Stimulated activated CD8-positive, alpha-beta memory T cell treated with anti-CD3 and anti-CD28 coated beads, Interleukin-12 subunit alpha, Interleukin-12 subunit beta, amount 100 ng/mL, for 4 hours (primary cell): ENCODE measurements around the gene RETREG2.
A peak's percentile ranks its signal among the peaks of the same experiment; 100 is the strongest.

Experiments used
- DNase-seq: peaks from one replicate; pipeline ENCODE4 v3.0.0-alpha.2; 2020; ENCODE audit warnings: low read depth

Gene RETREG2

DNA sequence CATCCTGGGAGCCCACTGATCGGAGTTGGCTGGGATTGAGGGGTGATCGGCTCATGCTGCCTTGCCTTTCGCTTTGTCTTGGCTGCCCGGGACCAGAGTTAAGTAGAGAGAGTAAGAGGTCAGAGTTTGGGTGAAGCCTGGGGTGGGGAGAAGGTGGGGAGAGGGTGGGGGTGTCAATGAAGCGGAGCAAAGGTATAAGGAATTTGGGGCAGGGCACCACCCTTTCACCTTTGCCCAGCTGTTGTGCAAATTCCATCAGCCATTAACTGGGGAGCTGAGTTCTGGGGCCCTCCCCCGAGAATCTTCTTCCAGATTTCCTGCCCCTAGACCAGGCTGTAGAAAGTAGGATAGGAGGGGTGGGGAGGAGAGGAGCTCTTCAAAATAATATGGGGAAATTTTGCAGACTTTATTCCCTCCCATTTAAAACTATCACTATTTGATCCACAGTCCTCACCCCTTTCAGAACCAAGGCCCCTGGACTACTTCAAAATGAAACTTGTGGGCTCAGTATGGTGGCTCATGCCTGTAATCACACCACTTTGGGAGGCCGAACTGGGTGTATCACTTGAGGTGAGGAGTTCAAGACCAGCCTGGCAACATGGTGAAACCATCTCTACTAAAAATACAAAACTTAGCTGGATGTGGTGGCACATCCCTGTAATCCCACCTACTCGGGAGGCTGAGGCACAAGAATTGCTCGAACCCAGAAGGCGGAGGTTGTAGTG, 8.0 kb upstream of the RETREG2 start, which contains the start of gene SLC23A3:
Gene SLC23A3, minus strand, starts transcription at position 100 of the 725 bp plus-strand sequence. Its CDS starts 45 bp downstream, at position 55.
- DNase-seq, result no peak

DNA sequence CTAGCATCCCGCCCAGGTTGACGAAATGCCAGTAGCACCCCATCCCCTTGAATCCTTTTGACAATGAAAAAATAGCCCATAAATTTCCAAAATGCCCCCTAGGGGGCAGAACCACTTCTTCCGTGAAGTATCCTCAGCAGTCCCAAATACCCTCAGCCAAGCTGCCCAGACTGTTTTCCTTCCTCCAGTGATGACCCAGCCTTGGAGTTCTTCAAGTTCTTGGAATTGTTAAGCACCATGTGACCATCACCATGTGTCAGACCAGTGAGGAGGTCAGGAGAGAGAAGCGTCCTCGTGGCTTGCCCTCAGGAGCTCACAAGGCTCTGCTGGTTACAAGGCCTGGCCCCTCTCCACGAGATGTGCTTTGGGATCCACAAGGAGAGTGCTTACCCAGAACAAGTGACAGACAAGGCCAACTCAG, 6.8 kb upstream of the RETREG2 start:
- no peak for DNase-seq

DNA sequence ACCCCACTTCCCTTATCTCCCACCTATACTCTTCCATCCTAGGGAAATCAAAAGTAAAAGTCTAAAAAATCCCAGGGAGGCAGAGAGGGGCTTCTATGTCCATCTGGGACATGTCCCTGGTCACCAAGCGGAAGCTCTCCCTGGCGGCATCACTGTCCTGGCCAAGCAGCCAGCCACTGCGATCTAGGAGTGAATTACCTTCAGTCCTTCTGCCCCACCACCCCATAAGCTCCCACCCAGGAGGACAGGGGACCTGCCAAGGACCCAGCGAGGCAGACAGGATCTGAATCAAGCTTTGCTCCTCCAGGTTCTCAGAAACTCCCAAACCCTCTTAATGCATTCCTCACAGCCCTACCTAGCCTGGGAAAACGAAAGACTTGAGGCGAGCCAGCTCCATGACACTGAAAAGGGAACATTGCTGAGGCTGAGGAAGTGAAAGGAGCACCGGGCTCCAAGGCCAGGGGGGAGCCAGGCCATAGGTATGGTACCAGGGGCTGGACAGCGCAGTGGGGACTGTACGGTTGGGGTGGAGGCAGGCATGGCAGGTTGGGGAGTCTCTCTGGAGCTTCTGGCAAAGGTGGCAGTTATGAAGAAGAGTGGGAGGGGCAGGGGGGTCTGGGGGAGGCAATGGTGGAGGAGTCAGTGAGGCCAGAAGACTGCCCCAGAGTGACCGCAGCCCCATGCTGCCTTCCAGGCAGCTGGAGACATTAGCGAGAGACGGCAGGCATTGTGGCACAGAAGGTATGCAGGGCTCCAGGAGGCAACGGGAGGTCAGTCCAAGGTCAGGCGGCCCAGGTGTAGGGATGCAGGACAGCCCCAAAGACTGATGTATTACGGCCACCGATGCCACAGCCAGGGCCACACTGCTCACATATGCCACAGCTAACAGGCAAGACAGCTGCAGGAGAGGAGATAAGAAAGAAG, 5.6 kb upstream of the RETREG2 start:
- no peak for DNase-seq

GRCh38 chr2:219173176-219173575, 4.9 kb upstream of the RETREG2 start:
- DNase-seq, result no peak

DNA sequence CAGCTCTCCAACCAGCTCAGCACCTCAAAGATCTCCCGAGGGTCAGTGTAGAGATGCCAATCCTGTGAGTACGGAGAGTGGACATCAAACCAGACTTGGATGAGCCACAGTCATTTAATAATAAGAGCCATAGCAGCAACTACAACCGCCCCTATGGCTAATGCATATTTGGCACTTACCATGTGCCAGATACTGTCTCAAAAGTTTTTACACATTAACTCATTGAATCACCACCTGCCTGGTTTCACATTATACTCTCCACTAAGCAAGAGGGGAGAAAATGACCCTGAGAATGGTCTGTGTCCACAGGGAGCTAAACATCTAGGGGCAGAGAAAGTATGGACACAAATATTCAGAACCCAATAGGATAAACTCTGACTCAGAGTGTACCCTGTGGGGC, 3.9 kb upstream of the RETREG2 start:
- DNase-seq, result no peak

- DNase-seq, result no peak
Observed at GRCh38 chr2:219174801-219175200, 3.3 kb upstream of the RETREG2 start.

DNA sequence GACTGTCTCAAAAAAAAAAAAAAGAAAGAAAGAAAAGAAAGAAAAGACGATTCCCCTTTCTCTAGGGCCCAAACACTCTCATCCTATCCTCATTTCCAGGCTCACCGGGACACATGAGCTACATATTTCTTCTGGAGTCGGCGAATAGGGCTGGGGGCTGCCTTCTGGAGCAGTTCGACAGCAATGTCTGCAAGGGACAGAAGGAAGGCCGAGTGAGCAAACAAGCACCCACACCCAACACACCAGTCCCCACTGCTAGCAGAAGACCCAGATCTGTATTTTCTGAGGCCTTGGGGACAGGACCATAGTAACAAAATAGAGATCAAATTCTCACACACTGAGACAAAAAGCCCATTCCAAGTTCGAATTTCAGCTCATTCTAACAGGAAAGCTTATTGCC, 2.6 kb upstream of the RETREG2 start:
- DNase-seq, result no peak

DNA sequence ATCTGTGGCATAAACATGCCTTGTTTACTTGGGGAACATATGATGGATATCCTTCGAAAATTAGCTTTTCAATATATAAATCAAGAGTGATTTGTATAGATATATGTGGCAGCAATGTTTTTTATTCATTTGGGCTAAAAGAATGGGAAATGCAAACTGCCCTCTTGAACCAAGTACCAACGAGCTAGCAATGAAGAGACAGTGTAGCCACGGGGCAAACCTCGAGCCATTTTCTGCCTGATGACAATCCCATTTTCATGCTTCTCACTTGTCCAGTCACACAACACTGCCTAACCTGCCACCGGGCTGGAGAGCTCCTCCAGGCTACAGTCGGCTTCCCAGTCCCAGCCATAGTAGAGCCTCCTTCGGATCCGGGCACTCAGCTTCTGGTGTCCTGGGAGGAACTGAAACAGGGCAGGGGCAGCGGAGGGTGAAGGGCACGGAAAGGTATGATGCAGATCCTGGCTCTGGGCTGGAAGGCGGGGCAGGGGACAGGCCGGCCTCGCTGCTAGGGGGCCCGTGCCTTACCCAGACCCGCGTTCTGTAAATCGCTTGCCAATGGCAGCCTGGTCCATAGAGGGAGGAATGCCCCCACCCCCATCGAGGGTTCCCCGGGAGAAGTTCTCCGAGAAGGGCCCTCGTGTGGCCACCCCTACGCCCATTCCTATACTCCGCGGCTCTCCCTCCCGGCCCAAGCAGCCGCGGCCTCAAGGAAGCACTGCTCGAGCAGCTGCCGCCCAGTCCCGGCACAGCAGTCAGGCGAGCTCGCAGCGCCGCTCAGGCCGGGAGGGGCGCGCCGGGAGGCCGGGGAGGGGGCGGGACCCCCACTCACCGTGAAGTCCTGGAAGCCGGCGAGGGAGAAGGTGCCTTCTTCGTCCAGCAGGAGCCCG, 1.9 kb upstream of the RETREG2 start:
- DNase-seq, result peak; percentile 12

- peak; percentile 77 for DNase-seq
Observed at GRCh38 chr2:219176818-219177551, 1.1 kb upstream of the RETREG2 start, which contains the start of gene CNPPD1. Gene CNPPD1 (minus strand): TSS chr2:219176925. CDS start chr2:219176828, 97 bp downstream.

- no peak for DNase-seq
Observed at GRCh38 chr2:219178377-219179175, 501 bp downstream of the RETREG2 start.

DNA sequence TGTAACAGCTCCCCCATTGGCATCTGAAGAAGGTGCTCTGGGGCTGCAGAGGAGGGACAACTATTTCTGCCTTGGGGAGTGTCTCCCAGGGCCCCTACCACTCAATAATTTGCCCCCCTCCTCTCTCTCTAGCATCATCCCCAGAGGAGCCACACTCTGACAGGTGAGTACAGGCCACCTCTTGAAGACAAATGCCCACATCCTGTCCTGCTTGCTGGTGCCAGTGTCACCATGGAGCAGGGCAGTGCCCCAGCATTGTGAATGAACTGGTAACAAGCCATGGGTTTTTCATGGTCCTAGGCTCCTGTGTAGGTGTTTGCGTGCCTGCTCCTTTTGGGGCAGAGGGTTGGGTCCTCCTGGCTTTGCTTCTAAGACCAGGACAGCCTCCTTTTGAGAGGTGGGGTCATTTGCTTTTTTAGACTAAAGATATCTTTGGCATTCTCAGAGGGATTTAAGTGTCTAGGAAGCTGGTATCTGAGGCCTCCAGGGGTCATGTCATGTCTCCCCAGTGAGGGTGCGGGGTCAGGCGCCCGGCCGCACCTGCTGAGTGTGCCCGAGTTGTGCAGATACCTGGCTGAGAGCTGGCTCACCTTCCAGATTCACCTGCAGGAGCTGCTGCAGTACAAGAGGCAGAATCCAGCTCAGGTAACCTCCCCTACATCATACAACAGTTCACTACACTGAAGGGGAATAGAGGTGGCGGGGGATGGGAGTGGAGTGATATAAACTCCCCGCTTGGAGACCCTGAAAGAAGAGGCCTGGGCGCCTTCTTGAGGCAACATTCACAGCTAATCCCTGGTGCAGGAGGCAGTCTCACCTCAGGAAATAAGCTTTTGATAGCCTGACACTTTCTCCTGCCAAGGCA, 1.8 kb downstream of the RETREG2 start:
- DNase-seq, result no peak

- no peak for DNase-seq
Observed at GRCh38 chr2:219180961-219181360, 2.9 kb downstream of the RETREG2 start.

- DNase-seq, result no peak
Observed at GRCh38 chr2:219181531-219181930, 3.5 kb downstream of the RETREG2 start.

DNA sequence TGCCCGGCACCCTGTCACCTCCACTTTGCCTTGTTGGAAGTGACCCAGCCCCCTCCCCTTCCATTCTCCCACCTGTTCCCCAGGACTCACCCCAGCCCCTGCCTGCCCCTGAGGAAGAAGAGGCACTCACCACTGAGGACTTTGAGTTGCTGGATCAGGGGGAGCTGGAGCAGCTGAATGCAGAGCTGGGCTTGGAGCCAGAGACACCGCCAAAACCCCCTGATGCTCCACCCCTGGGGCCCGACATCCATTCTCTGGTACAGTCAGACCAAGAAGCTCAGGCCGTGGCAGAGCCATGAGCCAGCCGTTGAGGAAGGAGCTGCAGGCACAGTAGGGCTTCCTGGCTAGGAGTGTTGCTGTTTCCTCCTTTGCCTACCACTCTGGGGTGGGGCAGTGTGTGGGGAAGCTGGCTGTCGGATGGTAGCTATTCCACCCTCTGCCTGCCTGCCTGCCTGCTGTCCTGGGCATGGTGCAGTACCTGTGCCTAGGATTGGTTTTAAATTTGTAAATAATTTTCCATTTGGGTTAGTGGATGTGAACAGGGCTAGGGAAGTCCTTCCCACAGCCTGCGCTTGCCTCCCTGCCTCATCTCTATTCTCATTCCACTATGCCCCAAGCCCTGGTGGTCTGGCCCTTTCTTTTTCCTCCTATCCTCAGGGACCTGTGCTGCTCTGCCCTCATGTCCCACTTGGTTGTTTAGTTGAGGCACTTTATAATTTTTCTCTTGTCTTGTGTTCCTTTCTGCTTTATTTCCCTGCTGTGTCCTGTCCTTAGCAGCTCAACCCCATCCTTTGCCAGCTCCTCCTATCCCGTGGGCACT, 4.5 kb downstream of the RETREG2 start:
- DNase-seq, result no peak

- no peak for DNase-seq
Observed at GRCh38 chr2:219183151-219183772, 5.2 kb downstream of the RETREG2 start.

- no peak for DNase-seq
Observed at GRCh38 chr2:219184121-219184520, 6.0 kb downstream of the RETREG2 start.

DNA sequence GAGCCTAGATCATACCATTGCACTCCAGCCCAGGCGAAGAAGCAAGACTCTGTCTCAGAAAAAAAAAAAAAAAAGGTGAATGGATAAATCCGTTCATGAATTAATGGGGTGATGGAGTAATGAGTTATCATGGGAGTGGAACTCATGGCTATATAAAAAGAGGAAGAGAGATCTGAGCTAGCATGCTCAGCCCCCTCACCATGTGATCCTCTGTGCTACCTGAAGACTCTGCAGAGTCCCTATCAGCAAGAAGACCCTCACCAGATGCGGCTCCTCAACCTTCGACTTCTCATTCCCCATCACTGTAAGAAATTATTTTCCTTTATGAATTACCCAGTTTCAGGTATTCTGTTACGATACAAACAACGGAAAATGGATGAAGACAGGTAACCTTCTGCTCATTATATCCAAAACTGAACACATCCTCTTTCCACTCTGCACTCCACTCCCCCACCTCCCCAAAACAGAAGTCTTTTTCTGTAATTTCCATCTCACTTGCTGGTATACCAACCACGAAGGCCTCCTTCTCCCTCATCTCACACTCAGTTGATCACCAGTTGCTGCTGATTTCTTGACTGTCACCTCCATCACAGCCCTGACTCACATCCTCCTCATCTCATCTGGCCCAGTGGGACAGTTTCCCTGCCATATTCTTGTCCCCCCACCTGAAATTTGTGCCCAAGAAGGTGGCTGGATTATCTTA, 8.8 kb downstream of the RETREG2 start:
- no peak for DNase-seq
